NCI-H1694 (cell line): ENCODE measurements around the gene DUSP14.

Source experiments
- DNase-seq: peaks from one replicate; lab custom pipeline; 2025; lab: John Stamatoyannopoulos, UW

Gene DUSP14

DNA sequence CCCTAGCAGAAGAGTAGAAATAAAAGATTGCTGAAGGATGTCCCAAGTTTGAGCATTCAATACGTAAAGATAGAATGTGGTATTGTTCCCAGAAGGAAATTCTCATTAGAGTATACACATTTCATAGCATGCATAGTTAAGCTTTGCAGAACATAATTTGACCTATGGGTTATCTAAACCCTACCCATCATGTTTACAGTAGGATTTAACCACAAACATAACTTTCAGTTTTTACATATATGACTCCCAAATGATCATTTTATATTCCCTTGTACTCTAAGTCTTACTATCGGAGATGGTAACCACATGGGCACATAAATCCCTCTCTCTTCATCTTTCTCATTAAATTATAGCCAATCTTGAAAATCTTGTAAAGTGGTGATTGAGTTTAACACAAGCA is 68.6 kb downstream of the DUSP14 start:
- no peak for DNase-seq

DNA sequence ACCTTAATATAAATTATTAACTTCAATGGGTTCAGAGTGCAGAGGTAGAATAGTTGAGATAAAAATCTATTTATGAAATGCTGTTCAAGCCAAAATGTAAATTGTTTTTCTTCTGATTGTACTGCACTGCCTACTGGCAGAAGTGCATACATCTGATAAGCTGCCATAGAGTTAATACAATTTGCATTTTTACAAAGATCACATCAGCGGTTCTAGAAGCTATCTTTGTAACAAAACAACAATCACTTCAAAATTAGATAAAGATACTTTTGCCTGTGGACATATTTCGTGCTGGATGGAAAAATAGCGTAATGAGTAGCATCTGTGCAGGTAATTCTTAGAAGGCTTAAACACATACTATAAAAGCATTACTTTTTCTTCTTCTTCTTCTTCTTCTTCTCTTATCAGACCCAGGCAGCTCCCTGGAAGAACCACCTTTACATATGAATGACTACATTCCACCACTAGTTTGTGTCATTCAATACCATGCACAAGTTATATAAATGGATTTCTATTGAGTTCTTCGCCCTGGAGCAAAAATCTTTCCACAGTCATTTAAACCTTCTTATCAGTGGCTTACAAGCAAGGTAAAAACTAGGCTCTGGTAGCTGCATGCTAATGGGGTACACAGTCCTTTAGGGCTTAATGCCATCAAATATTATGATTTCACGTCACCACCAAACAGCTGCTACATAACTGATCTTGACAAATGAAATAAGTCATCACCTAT is 72.5 kb downstream of the DUSP14 start:
- no peak for DNase-seq
